ENCODE data around the gene AGPAT2. TPM values are rescaled to one million over a fixed set of nuclear protein-coding genes. Genes with fewer than 3 reads are reported as not detected.
"Not testable (repeated sequence)": the region's sequence is repeated elsewhere in the genome, so short reads cannot be mapped to it uniquely, and the experiment has no call there.

Gene AGPAT2
- polyA plus RNA-seq, 1 of the 3 experiments (the other 2 are of a cell fraction), result 46.8 TPM

- POLR2A ChIA-PET, result interaction anchor here (0.6 kb wide), 1 partner anchor 10 kb away, joined by 4 read pairs; no protein-coding TSS in a partner anchor
- Histone ChIP-seq H3K4me1 (ENCODE audit: control insufficient read depth in 1 of 2, insufficient read depth in 2 of 2, low read depth in 1 of 2, low read length in 1 of 2) (peaks cover 0 to 4% of the 10 kb centered on the region in 2 experiments; a peak in 1 of 4 replicates), H2AFZ (ENCODE audit: low read depth) (no peak overlapping the region), H3K27me3 (ENCODE audit: insufficient read depth) (no peaks in the 10 kb centered on the region), H3K4me2 (no peak overlapping the region), H3K9ac (no peak overlapping the region), H3F3A (replicated peaks; ENCODE audit: insufficient read depth) (peaks cover 17% of the 10 kb centered on the region), H3K9me2 (no peaks in the 10 kb centered on the region), H3K9me3 (no peaks in the 10 kb centered on the region), H3K36me3 (replicated peaks in 1 of 2; ENCODE audit: control insufficient read depth in 1 of 2, insufficient read depth in 2 of 2, low read length in 1 of 2) (no peaks in the 10 kb centered on the region), H3K27ac (ENCODE audit: low read depth in 2 of 2, low read length in 1 of 2) (no peak overlapping the region), H3K79me2 (ENCODE audit: insufficient read depth) (no peaks in the 10 kb centered on the region), H4K20me1 (ENCODE audit: insufficient read depth) (no peaks in the 10 kb centered on the region), H3K4me3 (ENCODE audit: low read depth in 2 of 2, low read length in 1 of 2) (no peak overlapping the region)
- WGBS (ENCODE audit: low lambda C conversion rate), result 85% methylated on average over 4 of the region's 7 CpGs
- TF ChIP-seq NRF1 (IDR thresholded peaks at IDR 0.05; ENCODE audit: low read depth, low read length) (no peak), JUND (IDR thresholded peaks at IDR 0.05) (no peak), ZBTB33 (IDR thresholded peaks at IDR 0.05; ENCODE audit: borderline replicate concordance, low read depth) (no peak), GABPA (IDR thresholded peaks at IDR 0.05; ENCODE audit: low read depth) (no peak)
- CTCF ChIA-PET, result interaction anchor here (1.7 to 2.3 kb wide), 2 partner anchors 35 to 219 kb away, joined by 6 to 7 read pairs; no protein-coding TSS in a partner anchor
- DNase-seq, result no peak
Measured at GRCh38 chr9:136707011-136707410, 19.8 kb upstream of the AGPAT2 start.

- POLR2A ChIA-PET, result no interaction called here
- H3K79me2 ChIP-seq (ENCODE audit: insufficient read depth), result no peaks in the 10 kb centered on the region
- no peak overlapping the region for H3K4me3 ChIP-seq (ENCODE audit: low read depth in 2 of 2, low read length in 1 of 2)
- TF ChIP-seq RCOR1 (IDR thresholded peaks at IDR 0.05; ENCODE audit: low read length) (no peak), GATA2 (CRISPR knock-in tag; IDR thresholded peaks at IDR 0.05) (no peak), FOSL2 (IDR thresholded peaks at IDR 0.05; ENCODE audit: borderline replicate concordance, low read depth) (no peak), ZBTB33 (IDR thresholded peaks at IDR 0.05; ENCODE audit: borderline replicate concordance, low read depth) (no peak), RXRA (IDR thresholded peaks at IDR 0.05; ENCODE audit: borderline replicate concordance, low read depth) (no peak)
- no peaks in the 10 kb centered on the region for H3K9me2 ChIP-seq
- CTCF ChIA-PET, result interaction anchor here (2.3 kb wide), 1 partner anchor 34 kb away, joined by 7 read pairs; no protein-coding TSS in a partner anchor
- no peak for DNase-seq
- H3K9me3 ChIP-seq, result no peaks in the 10 kb centered on the region
- H3K4me2 ChIP-seq, result no peak overlapping the region
- no peaks in the 10 kb centered on the region for H3K4me1 ChIP-seq (ENCODE audit: control insufficient read depth in 1 of 2, insufficient read depth in 2 of 2, low read depth in 1 of 2, low read length in 1 of 2)
- no peak overlapping the region for H3K27ac ChIP-seq (ENCODE audit: low read depth in 2 of 2, low read length in 1 of 2)
- 75% methylated on average over 7 of the region's 7 CpGs for WGBS (ENCODE audit: low lambda C conversion rate)
- no peak overlapping the region for H3K9ac ChIP-seq
- peaks cover 3% of the 10 kb centered on the region for H3F3A ChIP-seq (replicated peaks; ENCODE audit: insufficient read depth)
- no peak overlapping the region for H2AFZ ChIP-seq (ENCODE audit: low read depth)
- no peaks in the 10 kb centered on the region for H3K27me3 ChIP-seq (ENCODE audit: insufficient read depth)
- no peaks in the 10 kb centered on the region for H3K36me3 ChIP-seq (replicated peaks in 1 of 2; ENCODE audit: control insufficient read depth in 1 of 2, insufficient read depth in 2 of 2, low read length in 1 of 2)
- no peaks in the 10 kb centered on the region for H4K20me1 ChIP-seq (ENCODE audit: insufficient read depth)
Measured at GRCh38 chr9:136705564-136705963, 18.3 kb upstream of the AGPAT2 start.

GRCh38 chr9:136704741-136705140, 17.5 kb upstream of the AGPAT2 start:
- H3K4me1 ChIP-seq (ENCODE audit: control insufficient read depth in 1 of 2, insufficient read depth in 2 of 2, low read depth in 1 of 2, low read length in 1 of 2); H3K27me3 ChIP-seq (ENCODE audit: insufficient read depth); H3K36me3 ChIP-seq (replicated peaks in 1 of 2; ENCODE audit: control insufficient read depth in 1 of 2, insufficient read depth in 2 of 2, low read length in 1 of 2); H3K79me2 ChIP-seq (ENCODE audit: insufficient read depth); DNase-seq; H4K20me1 ChIP-seq (ENCODE audit: insufficient read depth); H3K9me2 ChIP-seq; CTCF ChIA-PET; H2AFZ ChIP-seq (ENCODE audit: low read depth); H3F3A ChIP-seq (replicated peaks; ENCODE audit: insufficient read depth); H3K4me2 ChIP-seq; H3K4me3 ChIP-seq (ENCODE audit: low read depth in 2 of 2, low read length in 1 of 2); POLR2A ChIA-PET; H3K9me3 ChIP-seq; H3K27ac ChIP-seq (ENCODE audit: low read depth in 2 of 2, low read length in 1 of 2); H3K9ac ChIP-seq: not testable (repeated sequence)
- WGBS (ENCODE audit: low lambda C conversion rate), result 83% methylated on average over 5 of the region's 8 CpGs
